Fibroblast of skin of abdomen (primary cell): ENCODE measurements around the gene EPM2AIP1.

ENCODE experiments used
- DNase-seq: peaks from one replicate; pipeline ENCODE4 v3.0.0-alpha.2; 2013

The EPM2AIP1 gene

GRCh38 chr3:36945333-36945980 lies 47.5 kb downstream of the EPM2AIP1 start:
- no peak for DNase-seq

DNA sequence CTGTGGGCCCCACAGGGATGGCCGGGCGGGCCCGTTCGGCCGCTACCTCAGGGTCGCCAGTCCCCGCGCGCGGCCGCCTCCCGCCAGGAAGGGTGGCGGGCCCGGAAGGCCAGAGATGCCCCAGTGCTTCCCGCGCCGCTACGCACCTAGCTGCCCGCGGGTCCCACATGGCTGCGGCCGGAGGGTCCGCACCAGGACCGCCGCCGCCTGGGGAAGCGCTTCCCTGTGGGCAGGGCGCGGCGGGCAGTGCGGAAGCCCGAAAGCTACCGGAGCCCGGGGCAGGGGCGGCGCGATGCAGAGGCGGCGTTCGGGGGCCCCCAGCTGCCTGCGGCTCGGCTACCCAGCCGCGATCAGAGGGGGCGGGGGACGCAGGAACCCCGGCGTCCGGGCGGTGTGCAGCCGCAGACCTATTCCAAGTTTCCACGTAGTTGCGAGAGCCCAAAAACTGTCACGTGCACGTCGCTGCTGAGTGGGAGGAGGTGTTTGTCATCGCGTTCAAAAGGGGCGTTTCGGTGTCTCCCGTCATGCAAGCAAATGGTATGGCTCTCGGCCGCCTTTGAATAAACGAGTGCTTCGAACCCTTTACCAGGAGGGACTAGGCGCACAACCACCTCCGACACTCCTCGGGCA lies 48.2 kb downstream of the EPM2AIP1 start, which contains the start of gene TRANK1:
TSS of gene TRANK1 (minus strand) at position 414 of the 630 bp plus-strand sequence. CDS start at position 169, 245 bp downstream.
- DNase-seq = peak; percentile 60

GRCh38 chr3:36944012-36944640 lies 48.8 kb downstream of the EPM2AIP1 start:
- DNase-seq = peak; percentile 66

DNA sequence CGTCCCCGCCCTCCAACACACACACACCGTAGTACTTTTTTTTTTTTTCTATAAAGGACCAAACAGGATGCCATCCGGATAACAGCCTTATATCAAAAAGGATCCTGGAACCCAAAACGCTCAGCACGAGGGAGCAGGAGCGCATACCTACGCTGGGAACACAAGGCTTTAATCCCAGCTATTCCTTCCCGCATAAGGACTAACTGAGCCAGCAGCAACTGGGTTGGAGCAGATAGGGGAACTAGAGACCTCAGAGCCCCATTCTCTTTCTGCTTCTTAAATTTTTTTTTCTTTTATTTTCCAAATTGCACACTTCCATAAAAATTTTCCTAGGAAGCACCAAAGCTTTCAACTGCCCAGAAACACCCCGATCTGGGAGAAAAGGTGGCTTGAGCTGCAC lies 49.3 kb downstream of the EPM2AIP1 start:
- DNase-seq = no peak

DNA sequence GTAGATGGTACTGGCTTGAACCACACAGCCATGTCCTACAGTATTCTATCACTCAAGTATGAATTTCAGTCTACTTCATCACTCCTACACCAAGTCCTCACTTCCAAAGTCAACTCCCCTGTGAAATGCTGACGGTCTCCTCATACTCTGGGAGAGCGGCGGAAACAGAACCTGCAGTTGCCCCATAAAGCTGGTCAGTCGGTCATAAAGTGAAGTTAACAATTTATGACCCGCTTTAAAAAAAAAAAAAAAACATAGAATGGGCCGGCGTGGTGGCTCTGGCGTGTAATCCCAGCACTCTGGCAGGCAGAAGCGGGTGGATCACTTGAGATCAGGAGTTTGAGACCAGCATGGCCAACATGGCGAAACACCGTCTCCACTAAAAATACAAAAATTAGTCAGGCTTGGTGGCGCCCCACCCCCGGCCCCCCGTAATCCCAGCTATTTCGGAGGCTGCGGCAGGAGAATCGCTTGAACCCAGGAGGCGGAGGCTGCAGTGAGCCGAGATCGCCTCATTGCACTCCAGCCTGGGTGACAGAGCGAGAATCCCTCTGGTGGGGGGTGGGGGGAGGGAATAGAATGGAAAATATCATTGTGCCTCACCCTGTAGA lies 50.2 kb downstream of the EPM2AIP1 start:
- no peak for DNase-seq

- no peak for DNase-seq
Measured at GRCh38 chr3:36941658-36942057, 51.3 kb downstream of the EPM2AIP1 start.

DNA sequence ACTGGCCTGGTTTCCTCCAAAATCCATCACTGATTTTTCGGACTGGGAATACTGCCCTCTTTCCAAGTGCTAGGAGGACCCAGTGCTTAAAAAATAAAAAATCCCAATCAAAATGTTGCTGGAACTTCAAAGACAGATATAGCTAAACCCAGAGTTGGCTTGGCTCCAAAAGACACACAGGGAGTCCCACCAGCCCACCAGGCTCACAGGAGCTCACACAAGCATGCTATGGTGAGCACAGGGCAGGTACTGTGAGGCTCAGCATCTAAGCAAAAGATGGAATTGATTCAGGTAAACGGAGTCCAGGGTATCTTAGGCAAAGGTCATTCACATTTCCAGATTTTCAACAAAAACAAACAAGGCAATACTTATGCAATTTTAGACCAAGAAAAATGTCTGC lies 51.8 kb downstream of the EPM2AIP1 start:
- DNase-seq = no peak

DNA sequence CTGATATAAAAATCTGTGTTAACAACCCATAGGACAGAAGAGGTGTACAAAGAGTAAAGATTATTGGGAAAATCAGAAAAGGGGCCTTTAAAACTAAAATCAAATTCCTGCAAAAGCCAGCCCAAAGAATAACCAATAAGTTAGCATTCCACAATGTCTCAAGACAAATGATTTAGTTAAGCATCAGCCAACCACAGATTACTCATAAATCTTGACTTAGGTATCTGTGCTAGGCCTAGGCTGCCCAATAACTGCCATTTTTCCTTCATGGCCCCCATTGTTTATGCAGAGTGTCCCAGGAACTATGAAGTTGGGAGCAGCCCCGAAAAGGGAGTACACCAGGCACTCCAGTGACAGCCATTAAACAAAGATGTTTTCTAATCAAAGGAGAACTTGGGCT lies 55.4 kb downstream of the EPM2AIP1 start:
- DNase-seq = peak; percentile 40
